Endothelial cell of umbilical vein (primary cell): ENCODE results near the gene FAM168A. TPM values are rescaled to one million over a fixed set of nuclear protein-coding genes. Genes with fewer than 3 reads are reported as not detected.

Experiments used
- BruUV-seq: library from RNA; stranded (reverse); fragments of 400-500 nt; replicated peaks from 2 replicates; lab custom pipeline; 2021; lab: Mats Ljungman, UMichigan
- CTCF ChIA-PET: fragments of 300-600, 350-600 bp; sonication (Branson Sonifier 250); formaldehyde crosslinking; loops from one replicate; lab custom pipeline; 2021; ENCODE audit warnings: antibody characterized with exemption, inconsistent platforms; lab: Charles Lee
- POLR2A ChIA-PET: fragments of 300-600, 350-600 bp; sonication (Branson Sonifier 250); formaldehyde crosslinking; loops from one replicate; lab custom pipeline; 2021; ENCODE audit warnings: antibody characterized with exemption, inconsistent platforms; lab: Charles Lee
- DNase-seq: peaks from one replicate; pipeline ENCODE4 v3.0.0-alpha.2; 2011; ENCODE audit warnings: low read depth, low spot score
- FAIRE-seq: peaks from 2 replicates; lab custom pipeline; 2011; peaks lifted over from hg19 to GRCh38; lab: Jason Lieb, UNC
- H2AFZ ChIP-seq: 2 replicates; pipeline ENCODE4 v1.6.0; 2012; ENCODE audit warnings: low read depth, low read length, control low read depth, inconsistent platforms
- H3K27ac ChIP-seq: 2 replicates; pipeline ENCODE4 v1.5.1; 2011; ENCODE audit warnings: low read depth, mild to moderate bottlenecking, control low read depth, low read length, moderate library complexity; ENCODE audit not compliant: insufficient read depth
- H3K27me3 ChIP-seq, 2 experiments: 2 replicates each; pipeline versions ENCODE4 v1.6.0 to v1.6.1; 2011; ENCODE audit warnings: low read length in 2 of 2, mixed read lengths in 1 of 2; ENCODE audit not compliant: control insufficient read depth in 2 of 2, insufficient read depth in 2 of 2
- H3K36me3 ChIP-seq, 2 experiments: 2 replicates in 1 of 2; 3 replicates in 1 of 2; pipeline ENCODE4 v1.5.1; 2011; ENCODE audit warnings: low read length in 2 of 2, mild to moderate bottlenecking in 1 of 2, moderate library complexity in 1 of 2; ENCODE audit not compliant: control insufficient read depth in 2 of 2, insufficient read depth in 2 of 2; ENCODE audit errors: extremely low read depth in 1 of 2
- H3K4me1 ChIP-seq: 3 replicates; pipeline ENCODE4 v1.5.1; 2011; ENCODE audit warnings: mild to moderate bottlenecking, low read length; ENCODE audit not compliant: control insufficient read depth, insufficient read depth; ENCODE audit errors: extremely low read depth
- H3K4me2 ChIP-seq: 2 replicates; pipeline ENCODE4 v1.6.1; 2011; ENCODE audit warnings: low read length, control low read depth, mixed read lengths; ENCODE audit not compliant: insufficient read depth
- H3K4me3 ChIP-seq, 3 experiments: fragments of 200-600 bp in 1 of 3; sonication (generic), shearing (Covaris generic) in 1 of 3; replicated peaks in 1 of 3; 2 replicates each; pipeline ENCODE4 v1.5.1; 2011 to 2016; ENCODE audit warnings: control low read depth in 3 of 3, low read length in 3 of 3, mild to moderate bottlenecking in 2 of 3, inconsistent platforms in 1 of 3, low read depth in 1 of 3, moderate library complexity in 1 of 3; ENCODE audit not compliant: insufficient read depth in 1 of 3
- H3K79me2 ChIP-seq: 2 replicates; pipeline ENCODE4 v1.6.0; 2012; ENCODE audit warnings: low read length, inconsistent platforms; ENCODE audit not compliant: control insufficient read depth, insufficient read depth
- H3K9ac ChIP-seq: replicated peaks from 2 replicates; pipeline ENCODE3; 2011; ENCODE audit warnings: low read length, control low read depth; ENCODE audit not compliant: insufficient read depth; ENCODE audit errors: extremely low read depth
- H3K9me1 ChIP-seq: replicated peaks from 3 replicates; pipeline ENCODE4 v1.6.0; 2011; ENCODE audit warnings: mild to moderate bottlenecking, low read length; ENCODE audit not compliant: control insufficient read depth, insufficient read depth; ENCODE audit errors: extremely low read depth
- H3K9me3 ChIP-seq: replicated peaks from 2 replicates; pipeline ENCODE4 v1.5.1; 2012; ENCODE audit warnings: low read length, inconsistent platforms; ENCODE audit not compliant: control insufficient read depth, insufficient read depth
- H4K20me1 ChIP-seq: replicated peaks from 2 replicates; pipeline ENCODE3; 2011; ENCODE audit warnings: mild to moderate bottlenecking, low read length; ENCODE audit not compliant: control insufficient read depth, insufficient read depth; ENCODE audit errors: extremely low read depth
- EZH2 ChIP-seq: IDR thresholded peaks from 2 replicates; pipeline ENCODE4 v1.6.1; 2012; ENCODE audit warnings: borderline replicate concordance, low read depth, mild to moderate bottlenecking, moderate library complexity, low read length, inconsistent platforms; ENCODE audit not compliant: severe bottlenecking
- FOS ChIP-seq: IDR thresholded peaks from 2 replicates; pipeline ENCODE4 v1.6.1; 2011; ENCODE audit warnings: mild to moderate bottlenecking, low read length, moderate library complexity, borderline replicate concordance; ENCODE audit not compliant: insufficient read depth
- GATA2 ChIP-seq: IDR thresholded peaks from 2 replicates; pipeline ENCODE4 v1.7.0; 2011; ENCODE audit warnings: low read depth, mild to moderate bottlenecking, moderate library complexity, mixed read lengths, low read length; ENCODE audit not compliant: insufficient read length, insufficient read depth
- JUN ChIP-seq: IDR thresholded peaks from 2 replicates; pipeline ENCODE4 v1.6.1; 2011; ENCODE audit warnings: borderline replicate concordance, low read depth; ENCODE audit not compliant: insufficient read length, insufficient read depth
- MYC ChIP-seq: IDR thresholded peaks from one replicate; pipeline ENCODE4 v1.6.1; 2011; ENCODE audit warnings: mild to moderate bottlenecking, low read depth, low read length
- POLR2A ChIP-seq: IDR thresholded peaks from 2 replicates; pipeline ENCODE4 v1.6.1; 2012; ENCODE audit warnings: low read depth, mild to moderate bottlenecking, control low read depth, low read length
- POLR2AphosphoS5 ChIP-seq: IDR thresholded peaks from 2 replicates; pipeline ENCODE4 v1.6.1; 2012; ENCODE audit warnings: low read depth, mild to moderate bottlenecking, control low read depth, low read length, moderate library complexity; ENCODE audit not compliant: insufficient read depth
- dilution Hi-C: fragments of 300-500 bp; cut with MboI; formaldehyde crosslinking; loops from one replicate; pipeline ENCODE4 v1.15.0; 2019; ENCODE audit warnings: low sequenced_read_pairs; ENCODE audit not compliant: extremely low pct_ligation_motif_present
- intact Hi-C: fragments of 100-400 bp; cut with micrococcal nuclease; formaldehyde crosslinking; loops from one replicate; pipeline ENCODE4 v1.10.0; 2022
- polyA plus RNA-seq, 4 experiments: library from polyadenylated mRNA; depleted of rRNA in 3 of 4; stranded (reverse) in 3 of 4; unstranded in 1 of 4; fragments of >200 nt; gene quantifications; 2 replicates each; pipeline versions ENCODE4 v1.2.1 to v1.2.3, GENCODE V29; 2011 to 2012; ENCODE audit warnings: missing spikeins in 1 of 4
- total RNA-seq: library from RNA; stranded (reverse); gene quantifications from 2 replicates; pipeline ENCODE4 v1.2.3, GENCODE V29; 2021
- TF ChIP-seq, protein P1 (sequence below), 2 donors: IDR thresholded peaks; 1 replicate in 1 of 2; 2 replicates in 1 of 2; pipeline ENCODE4 v1.5.1; 2011; ENCODE audit warnings: low read length in 2 of 2, mild to moderate bottlenecking in 2 of 2, moderate library complexity in 2 of 2, control low read depth in 1 of 2, inconsistent platforms in 1 of 2, low read depth in 1 of 2; ENCODE audit not compliant: insufficient read depth in 1 of 2; ENCODE audit errors: extremely low read depth in 1 of 2
- TF ChIP-seq, protein P2 (sequence below): IDR thresholded peaks from 2 replicates; pipeline ENCODE4 v1.6.1; 2011; ENCODE audit not compliant: insufficient read depth, insufficient read length

The FAM168A gene
- total and polyA plus RNA-seq, 2 donors (not counting 3 experiments of a cell fraction or from before 2014, with no cell fraction given): 17.0 to 20.5 TPM

DNA sequence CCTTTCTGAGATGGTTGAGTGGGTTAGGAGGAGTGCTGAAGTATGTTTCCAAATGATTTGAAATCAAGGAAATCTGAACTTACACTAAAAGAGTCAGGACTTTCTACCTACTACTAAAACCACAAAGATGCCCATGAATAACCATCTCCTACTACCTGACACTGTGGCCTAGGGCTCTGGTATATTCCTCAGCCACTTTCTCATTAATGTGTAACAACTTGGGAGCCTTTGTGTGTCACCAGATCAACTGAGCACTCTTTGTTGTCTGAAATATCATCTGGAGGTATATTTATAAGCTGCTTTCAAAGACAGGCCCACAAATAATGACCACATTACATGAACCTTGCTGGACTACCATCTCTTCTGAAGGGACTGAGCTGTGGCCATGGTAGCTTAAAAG is 177.8 kb downstream of the FAM168A start:
- H3K9ac ChIP-seq: no peak overlapping the region
- H3K36me3 ChIP-seq: no peaks in the 10 kb centered on the region
- H3K27ac ChIP-seq: no peak overlapping the region
- H3K79me2 ChIP-seq: no peaks in the 10 kb centered on the region
- no peaks in the 10 kb centered on the region for H3K27me3 ChIP-seq
- H3K9me1 ChIP-seq: no peaks in the 10 kb centered on the region
- intact Hi-C loops (no loop called here), dilution Hi-C loops (no loop called here)
- no peaks in the 10 kb centered on the region for H3K4me1 ChIP-seq
- ChIA-PET CTCF (no interaction called here), POLR2A (no interaction called here)
- H4K20me1 ChIP-seq: no peaks in the 10 kb centered on the region
- no peak overlapping the region for H3K4me2 ChIP-seq
- TF ChIP-seq POLR2A (no peak), JUN (no peak), GATA2 (no peak), FOS (no peak), MYC (no peak), EZH2 (no peak), POLR2AphosphoS5 (no peak)
- TF ChIP-seq, protein P1, sequence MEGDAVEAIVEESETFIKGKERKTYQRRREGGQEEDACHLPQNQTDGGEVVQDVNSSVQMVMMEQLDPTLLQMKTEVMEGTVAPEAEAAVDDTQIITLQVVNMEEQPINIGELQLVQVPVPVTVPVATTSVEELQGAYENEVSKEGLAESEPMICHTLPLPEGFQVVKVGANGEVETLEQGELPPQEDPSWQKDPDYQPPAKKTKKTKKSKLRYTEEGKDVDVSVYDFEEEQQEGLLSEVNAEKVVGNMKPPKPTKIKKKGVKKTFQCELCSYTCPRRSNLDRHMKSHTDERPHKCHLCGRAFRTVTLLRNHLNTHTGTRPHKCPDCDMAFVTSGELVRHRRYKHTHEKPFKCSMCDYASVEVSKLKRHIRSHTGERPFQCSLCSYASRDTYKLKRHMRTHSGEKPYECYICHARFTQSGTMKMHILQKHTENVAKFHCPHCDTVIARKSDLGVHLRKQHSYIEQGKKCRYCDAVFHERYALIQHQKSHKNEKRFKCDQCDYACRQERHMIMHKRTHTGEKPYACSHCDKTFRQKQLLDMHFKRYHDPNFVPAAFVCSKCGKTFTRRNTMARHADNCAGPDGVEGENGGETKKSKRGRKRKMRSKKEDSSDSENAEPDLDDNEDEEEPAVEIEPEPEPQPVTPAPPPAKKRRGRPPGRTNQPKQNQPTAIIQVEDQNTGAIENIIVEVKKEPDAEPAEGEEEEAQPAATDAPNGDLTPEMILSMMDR (IDR thresholded peaks at IDR 0.05; ENCODE audit: extremely low read depth in 1 of 2, insufficient read depth in 1 of 2, low read depth in 1 of 2, low read length in 2 of 2): no peak
- TF ChIP-seq, protein P2, sequence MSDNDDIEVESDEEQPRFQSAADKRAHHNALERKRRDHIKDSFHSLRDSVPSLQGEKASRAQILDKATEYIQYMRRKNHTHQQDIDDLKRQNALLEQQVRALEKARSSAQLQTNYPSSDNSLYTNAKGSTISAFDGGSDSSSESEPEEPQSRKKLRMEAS: no peak
- no peak overlapping the region for H2AFZ ChIP-seq
- no peaks in the 10 kb centered on the region for H3K9me3 ChIP-seq
- DNase-seq: no peak
- no peak overlapping the region for H3K4me3 ChIP-seq
- no TSS peak for BruUV-seq
- FAIRE-seq: no peak
